CD4-positive, alpha-beta T cell treated with Interleukin-4 for 4 hours (primary cell): ENCODE data around the gene PSME3.

ENCODE experiments used
- DNase-seq: peaks from one replicate; pipeline ENCODE4 v3.0.0-alpha.2; 2020

Gene PSME3, protein sequence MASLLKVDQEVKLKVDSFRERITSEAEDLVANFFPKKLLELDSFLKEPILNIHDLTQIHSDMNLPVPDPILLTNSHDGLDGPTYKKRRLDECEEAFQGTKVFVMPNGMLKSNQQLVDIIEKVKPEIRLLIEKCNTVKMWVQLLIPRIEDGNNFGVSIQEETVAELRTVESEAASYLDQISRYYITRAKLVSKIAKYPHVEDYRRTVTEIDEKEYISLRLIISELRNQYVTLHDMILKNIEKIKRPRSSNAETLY

DNA sequence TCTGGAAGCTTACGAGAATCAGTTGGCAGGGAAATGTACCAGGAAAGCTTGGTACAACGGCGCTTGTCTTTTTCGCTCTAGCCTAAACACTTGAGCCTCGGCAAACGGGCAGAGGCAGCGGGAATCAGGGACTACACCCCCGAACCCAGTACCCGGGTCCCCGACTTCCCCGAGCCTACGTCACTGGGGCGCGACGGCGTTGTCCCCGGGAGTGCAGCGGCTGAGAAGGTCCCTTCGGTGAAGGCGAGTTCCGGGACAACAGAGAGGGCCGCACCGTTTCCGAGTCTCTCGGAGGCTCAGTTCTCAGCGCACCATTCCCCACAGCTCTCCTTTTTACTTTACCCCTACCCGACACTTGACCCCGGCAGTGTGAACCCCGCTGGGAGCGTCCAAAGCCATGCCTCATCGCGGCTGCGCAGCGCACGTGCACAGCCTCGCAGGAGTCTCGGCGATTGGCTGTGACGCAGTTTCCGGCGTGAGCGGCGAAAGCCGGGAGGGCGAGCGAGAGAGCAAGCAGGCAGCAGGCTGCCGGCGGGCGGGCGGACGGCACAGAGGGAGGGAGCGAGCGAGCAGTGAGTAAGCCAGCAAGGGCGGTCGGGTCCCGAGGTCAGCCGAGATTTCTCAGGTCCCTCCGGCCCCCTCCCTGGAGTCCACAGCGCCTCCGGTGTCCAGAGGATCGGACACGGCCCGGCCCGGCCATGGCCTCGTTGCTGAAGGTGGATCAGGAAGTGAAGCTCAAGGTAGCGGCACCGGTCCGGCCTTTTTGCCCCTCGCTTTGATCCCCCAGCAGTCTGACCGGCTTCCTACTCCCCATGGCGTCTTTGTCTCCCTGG lies at the start of gene PSME3:
Gene PSME3, plus strand, starts transcription at position 464 of the 833 bp plus-strand sequence. Its CDS starts 235 bp downstream, at position 699.
- DNase-seq = peak; percentile 87

DNA sequence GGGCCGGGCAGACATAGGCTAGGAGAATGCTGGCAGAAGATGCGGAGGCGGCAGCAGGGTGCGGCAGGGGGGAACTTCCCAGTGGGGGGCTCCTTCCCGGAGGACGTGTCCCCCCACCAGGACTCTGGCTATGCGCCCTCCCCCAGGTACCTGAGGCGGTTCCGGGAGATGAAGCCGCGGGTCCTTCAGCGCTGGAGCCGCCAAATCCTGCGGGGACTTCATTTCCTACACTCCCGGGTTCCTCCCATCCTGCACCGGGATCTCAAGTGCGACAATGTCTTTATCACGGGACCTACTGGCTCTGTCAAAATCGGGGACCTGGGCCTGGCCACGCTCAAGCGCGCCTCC lies 49.4 kb upstream of the PSME3 start:
- no peak for DNase-seq

DNA sequence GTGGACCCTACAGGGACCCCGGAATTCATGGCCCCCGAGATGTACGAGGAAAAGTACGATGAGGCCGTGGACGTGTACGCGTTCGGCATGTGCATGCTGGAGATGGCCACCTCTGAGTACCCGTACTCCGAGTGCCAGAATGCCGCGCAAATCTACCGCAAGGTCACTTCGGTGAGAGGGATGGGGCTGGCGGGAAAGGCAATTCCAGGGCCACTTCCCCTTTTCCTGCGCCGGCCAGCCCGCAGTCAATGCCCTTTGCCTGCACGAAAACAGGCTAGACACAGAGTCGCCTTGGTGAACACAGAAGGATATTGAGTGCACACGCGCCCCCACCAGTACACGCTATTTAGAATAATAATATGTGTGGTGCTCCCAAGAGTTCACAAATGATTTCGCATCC lies 48.8 kb upstream of the PSME3 start:
- DNase-seq = no peak

DNA sequence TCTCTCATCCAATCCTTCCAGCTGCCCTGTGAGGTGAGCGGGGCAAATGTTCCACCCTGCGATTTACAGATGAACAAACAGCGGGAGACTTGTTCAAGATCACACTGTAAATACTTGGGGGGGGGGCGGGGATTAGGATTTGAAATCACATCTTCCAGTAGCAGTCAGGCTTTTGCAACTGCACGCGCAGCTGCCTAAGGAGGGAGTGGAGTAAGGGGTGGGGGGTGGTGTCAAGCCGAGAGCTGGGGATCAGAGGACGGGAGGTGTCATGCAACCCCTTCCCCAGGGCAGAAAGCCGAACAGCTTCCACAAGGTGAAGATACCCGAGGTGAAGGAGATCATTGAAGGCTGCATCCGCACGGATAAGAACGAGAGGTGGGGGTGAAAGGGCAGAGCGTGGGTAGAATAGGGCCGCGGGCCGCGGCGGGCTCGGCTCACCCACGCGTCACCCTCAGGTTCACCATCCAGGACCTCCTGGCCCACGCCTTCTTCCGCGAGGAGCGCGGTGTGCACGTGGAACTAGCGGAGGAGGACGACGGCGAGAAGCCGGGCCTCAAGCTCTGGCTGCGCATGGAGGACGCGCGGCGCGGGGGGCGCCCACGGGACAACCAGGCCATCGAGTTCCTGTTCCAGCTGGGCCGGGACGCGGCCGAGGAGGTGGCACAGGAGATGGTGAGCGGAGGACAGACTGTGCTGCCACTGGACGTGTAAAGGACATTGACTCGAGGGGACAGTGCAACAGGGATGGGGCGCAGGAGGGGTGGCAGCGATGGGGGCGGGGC lies 48.2 kb upstream of the PSME3 start:
- DNase-seq = no peak

DNA sequence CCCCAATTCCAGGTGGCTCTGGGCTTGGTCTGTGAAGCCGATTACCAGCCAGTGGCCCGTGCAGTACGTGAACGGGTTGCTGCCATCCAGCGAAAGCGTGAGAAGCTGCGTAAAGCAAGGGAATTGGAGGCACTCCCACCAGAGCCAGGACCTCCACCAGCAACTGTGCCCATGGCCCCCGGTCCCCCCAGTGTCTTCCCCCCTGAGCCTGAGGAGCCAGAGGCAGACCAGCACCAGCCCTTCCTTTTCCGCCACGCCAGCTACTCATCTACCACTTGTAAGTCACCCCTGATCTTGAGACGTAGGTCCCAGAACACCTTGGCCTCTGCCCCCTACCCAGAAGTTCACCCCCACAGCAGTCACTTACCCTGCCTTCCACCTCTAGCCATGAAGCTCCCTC lies 45.9 kb upstream of the PSME3 start:
- DNase-seq = no peak

DNA sequence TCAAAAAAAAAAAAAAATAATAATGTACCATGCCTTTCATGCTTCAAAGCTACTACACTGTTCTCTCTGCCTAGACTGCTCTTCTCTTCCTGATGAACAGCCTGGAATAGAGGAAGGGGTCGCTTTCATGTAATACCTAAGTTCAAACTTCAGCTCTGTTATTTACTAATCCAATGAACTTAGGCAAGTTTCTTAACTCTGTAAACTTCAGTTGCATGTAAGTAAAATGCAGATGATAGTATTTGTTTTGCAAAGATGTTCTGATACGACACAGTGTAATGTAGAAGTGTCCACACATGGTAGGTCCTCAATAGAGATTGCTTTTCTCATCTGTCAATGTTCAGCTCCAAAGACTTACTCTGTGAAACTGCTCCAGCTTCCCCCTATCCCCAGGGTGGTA lies 41.2 kb upstream of the PSME3 start:
- DNase-seq = no peak

DNA sequence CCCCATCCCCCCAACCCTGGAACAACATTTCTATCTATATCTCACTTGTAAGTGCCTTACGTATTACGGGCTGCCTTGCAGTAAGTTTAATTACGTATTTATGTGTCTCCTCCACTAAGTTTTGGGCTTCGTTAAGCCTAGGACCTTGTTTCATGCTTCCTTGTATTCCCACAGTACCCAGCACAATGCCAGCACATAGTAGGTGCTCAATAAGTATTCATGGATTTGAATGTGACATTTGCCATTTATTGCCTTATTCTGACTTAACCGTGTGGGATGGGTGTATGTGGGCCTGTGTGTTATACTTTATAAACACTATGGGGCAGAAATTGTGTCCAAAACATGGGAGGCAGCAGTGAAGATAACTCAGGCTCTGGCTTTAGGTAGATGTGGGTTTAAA lies 40.7 kb upstream of the PSME3 start:
- no peak for DNase-seq

DNA sequence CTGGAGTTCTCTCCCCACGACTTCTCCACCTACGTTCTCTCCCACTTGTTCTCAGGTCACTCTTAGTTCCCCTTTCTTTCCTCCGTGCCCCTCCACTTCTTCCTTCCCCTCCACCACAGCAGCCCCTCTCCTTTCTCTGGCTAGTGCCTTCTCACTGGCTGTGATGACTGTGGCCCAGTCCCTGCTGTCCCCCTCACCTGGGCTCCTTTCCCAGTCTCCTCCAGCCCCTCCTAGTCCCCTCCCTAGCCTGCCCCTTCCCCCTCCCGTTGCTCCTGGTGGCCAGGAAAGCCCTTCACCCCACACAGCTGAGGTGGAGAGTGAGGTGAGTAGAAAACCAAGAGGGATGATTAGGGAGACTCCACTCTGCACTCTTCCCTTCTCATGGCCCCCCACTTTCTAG lies 38.1 kb upstream of the PSME3 start:
- no peak for DNase-seq

DNA sequence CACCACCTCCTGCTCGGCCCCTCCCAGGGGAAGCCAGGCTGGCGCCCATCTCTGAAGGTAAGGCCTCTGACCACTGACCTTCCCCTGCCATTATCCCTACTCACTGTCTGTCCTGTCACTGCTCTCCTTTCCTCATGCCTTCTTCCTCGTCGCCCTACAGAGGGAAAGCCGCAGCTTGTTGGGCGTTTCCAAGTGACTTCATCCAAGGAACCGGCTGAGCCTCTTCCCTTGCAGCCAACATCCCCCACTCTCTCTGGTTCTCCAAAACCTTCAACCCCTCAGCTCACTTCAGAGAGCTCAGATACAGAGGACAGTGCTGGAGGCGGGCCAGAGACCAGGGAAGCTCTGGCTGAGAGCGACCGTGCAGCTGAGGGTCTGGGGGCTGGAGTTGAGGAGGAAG lies 37.7 kb upstream of the PSME3 start:
- no peak for DNase-seq

DNA sequence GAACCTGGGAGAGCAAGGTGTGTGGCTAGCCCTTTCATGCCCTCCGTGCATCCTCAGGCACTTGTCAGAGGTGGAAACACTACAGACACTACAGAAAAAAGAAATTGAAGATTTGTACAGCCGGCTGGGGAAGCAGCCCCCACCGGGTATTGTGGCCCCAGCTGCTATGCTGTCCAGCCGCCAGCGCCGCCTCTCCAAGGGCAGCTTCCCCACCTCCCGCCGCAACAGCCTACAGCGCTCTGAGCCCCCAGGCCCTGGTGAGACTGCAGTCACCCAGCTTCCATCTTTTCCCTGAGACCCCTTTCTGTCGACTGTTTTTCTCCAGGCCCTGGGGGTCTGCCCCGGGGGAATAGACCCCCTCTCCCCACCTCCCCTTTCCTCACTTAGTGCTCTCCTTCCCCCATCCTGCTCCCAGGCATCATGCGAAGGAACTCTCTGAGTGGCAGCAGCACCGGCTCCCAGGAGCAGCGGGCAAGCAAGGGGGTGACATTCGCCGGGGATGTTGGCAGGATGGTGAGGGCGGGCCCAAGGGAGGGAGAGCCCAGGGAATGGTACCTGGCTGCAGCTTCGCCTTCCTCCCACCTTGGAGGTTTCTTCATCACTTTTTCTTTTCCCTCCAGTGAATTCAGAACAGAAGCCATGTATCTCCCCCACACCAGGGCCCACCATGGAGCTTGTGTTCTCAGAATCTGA lies 37.0 kb upstream of the PSME3 start:
- no peak for DNase-seq

DNA sequence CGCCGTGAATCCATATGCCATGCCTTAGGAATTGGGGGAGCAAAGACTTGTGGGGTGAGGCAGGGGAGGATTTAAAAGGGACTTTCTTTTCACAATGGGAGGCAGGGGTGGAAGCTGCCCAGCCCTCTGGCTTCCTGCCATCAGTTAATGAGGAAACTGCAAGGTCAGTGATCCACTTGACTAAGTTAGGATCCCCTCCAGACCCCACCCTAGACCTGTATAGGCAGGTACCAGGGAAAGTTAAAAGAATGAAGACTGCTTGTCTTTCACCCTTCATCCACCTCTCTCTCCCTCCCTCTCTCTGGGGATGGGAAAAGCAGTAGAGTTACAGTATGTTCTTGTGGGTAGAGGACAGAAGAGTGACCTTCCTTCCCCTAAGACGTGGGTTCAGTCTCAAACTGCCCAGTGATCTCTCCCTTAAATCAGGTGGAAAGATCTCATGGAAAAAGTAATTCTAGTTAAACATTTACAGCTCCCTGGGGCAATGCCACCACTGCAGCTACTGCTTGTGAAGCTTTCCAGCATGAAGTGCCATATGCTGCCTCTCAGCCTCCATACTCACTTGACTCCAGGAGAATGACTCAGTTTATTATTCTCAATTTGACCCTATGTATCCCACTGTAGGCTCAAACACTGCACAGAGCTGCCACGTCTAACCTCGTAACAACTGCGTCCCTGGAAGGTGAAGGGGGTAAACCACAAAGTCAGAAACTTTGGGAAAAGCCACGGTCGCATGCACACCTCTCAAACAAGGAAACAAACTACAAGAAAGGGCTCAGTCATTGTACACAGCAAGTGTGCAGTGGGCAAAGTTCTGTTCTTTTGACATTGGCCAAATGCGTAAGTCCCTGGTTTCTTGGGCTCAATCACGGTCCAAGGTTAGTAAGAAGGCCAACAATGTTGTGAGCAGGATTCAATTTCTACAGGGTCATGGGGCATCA lies 35.9 kb upstream of the PSME3 start:
- no peak for DNase-seq

DNA sequence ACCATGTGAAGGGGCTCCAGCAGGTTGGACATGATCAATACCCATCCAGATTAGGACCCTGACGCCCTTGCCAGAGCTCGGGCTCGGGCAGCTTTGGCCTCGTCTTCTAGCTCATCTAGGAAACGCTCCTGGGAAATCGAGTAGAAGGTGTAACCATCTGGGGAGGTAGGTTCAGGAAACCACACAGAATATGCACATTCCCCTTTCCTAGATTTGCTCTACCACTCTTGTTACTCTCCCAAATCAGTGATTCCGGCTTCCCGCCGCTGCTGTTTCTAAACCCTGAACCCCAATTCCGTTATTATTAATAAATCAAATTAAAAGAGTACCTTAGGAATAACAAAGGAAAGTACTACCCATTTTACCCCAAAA lies 35.2 kb upstream of the PSME3 start:
- no peak for DNase-seq

DNA sequence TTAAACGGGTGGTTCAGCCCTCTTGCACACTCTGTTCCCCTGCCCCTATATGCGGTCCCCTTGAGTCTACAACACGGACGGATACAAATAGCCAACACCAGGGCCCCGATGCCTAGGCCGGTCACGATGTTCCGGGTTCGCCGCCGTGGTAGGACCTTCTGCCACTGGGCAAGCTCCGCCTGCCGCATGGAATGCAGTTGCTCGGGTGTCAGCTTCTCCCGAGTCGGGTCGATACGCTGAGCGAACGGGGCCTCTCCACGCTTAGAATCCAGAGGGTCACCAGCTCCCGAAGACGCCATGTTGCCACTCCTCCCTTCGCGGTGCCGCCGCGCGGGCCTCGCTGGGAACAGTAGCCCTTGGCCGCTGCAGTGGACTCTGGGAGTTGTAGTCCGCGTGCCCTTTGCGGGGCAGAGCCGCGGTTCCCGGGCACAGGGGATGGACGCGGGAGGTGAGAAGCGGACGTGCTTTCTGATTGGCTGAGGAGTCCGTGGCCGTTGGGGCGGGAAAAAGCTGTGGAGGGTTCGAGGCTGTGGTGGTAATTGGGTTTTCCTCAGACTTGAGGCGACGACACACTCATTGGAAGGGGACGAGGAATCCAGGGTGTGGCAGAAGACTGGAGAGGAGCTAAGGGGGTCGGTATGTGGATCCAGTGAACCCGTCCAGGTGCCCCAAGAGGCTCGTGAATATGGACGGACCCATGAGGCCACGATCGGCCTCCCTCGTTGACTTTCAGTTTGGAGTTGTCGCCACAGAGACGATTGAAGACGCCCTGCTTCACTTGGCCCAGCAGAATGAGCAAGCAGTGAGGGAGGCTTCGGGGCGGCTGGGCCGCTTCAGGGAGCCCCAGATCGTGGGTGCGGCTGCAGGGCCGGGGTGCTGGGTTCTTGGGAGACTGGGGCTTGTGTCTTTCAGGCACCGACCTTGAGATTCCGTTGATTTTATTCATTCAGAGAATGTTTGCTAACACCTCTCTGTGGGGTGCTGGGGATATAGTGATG lies 34.5 kb upstream of the PSME3 start, which contains the start of the genes CNTD1 and COA3:
Gene CNTD1, plus strand, starts transcription at position 479 of the 998 bp plus-strand sequence. Its CDS starts 207 bp downstream, at position 686.
Gene COA3, minus strand, starts transcription at position 322 of the 998 bp plus-strand sequence. Its CDS starts 23 bp downstream, at position 299.
- DNase-seq = peak; percentile 72

DNA sequence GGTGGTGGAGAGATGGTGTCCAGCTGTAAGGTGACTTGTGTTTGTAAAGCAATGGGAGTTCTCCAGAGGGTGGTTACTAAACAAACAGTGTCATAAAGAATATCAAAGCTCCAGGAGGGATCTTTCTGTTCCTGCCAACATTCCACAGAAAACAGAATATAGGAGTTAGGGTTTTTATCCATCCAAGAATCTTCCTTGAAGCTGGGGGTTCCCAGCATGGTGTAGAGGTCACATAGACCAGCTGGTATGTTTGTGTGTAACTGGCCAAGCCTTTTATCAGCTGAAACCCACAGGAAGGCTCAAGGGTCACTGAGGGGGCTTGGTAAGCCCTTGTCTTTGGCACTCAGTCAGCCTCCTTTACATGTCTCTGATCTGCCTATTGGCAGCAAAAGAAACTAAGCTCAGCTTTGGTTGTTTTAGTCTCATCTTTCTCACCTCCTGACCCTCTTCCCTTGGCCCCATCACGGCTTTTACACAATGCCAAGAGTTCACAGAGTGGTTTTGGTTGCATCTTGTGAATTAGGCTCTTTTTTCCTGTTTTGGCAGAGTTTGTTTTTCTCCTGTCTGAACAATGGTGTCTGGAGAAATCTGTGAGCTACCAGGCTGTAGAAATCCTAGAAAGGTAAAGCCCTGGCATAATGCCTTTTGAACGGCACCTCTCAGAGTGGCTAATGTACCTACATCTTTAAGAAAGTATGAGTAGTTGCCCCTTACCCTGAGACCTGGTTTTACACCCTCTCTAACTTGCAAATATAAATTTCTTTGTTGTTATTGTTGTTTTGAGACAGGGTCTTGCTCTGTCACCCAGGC lies 29.9 kb upstream of the PSME3 start:
- no peak for DNase-seq

DNA sequence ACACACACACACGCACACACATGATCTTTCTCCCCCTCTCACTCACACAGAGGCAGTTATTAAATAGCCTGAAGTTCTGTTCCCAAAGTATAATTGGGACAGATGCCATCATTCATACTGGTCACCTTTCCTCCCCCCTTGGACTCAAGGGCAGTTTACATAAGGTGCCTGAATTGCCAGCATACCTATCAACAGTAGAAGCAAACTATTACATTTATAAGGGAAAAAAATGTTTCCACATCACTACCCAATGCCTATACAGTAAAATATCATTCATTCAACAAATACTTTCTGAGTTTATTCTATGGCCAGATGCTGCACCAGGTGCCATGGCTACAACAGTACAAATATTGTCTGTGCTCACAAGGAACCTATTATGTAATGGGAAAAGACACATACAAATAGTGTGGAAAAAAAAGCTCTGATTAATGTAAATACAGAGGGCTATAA lies 28.3 kb upstream of the PSME3 start:
- DNase-seq = no peak

DNA sequence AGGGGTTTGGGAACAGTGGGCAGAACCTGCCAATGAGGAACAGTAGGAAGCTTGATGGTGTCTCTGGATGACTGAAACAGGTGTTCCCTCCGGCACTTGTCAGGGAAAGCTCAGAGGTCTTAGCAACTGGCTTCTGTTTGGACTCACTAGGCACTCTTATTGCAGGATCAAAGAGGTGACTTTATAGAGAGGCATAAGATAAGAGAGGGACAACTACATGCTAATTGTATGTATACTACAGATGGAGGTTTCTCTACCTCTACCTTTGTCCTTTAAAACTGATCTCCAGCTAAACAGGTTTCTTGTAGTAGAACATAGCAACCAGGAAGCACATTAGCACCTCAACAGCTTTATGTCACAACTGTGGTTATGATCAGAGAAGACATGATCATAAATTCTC lies 26.9 kb upstream of the PSME3 start:
- DNase-seq = no peak

DNA sequence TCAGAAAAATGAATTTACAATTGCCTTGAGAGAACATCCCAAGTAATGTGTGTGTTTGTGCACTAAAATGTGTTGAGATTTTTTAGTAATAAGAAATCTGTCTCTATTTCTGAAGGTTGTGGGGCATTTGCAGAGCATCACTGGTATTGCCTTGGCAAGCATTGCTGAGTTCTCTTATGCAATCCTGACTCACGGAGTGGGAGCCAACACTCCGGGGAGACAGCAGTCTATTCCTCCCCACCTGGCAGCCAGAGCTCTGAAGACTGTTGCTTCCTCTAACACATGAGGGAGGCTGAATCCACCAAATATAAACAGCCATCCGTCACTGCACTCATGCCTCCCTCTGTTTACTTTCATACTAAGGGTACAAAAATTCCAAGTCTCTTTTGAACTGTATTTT lies 23.9 kb upstream of the PSME3 start:
- no peak for DNase-seq

DNA sequence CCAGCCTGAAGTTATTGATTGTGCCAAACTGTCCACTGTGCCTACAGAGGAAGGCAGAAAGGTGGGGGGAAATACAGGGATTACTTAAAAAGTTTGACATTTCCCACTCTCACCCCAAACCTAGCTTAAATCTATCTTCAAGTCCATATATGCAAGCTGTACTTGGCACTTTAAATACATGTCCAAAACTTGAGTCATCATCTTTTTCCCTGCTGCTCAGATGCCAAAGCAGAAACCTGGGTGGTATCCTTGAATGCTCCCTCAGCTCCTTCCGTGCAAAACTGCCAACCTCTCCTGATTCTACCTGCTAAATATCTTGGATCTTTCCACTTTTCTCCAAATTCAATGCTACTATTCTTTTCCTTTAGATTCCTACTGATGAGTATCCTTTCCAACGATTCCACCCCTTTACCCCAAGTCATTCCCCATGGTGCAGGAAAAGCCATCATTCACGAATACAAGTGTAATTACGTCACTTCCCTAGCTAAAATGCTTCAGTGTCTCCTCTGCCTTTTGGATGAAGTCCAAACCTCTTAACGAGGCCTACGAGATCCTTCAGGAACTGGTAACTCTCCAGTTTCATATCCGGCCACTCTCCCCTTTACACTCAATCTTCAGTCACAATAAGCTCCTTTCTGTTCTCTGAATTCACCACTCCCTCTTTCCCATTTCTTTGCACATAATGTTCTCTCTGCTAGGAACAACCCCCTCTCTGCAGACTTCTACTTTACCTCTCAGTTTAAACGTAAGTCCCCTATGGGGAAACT lies 18.4 kb upstream of the PSME3 start:
- no peak for DNase-seq

DNA sequence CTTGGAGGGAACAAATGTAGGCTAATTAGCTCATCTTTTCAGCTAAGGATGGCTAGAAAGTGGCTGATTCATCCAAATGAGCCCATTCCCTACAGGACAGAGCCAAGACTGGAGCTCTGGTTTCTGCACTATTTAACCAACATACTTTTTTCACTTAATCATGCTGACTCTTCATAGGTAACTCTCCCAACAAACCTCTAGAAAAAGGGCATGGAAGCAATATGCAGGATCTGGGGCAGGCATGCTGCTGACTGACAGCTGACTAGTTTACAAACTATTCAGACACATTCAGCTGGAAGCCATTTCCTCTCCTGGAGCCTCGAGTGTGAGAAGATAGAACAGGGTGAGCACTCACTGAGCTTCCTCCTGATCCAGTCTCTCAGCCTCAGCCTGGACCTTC lies 15.3 kb upstream of the PSME3 start:
- DNase-seq = no peak
